D721Med (cell line): ENCODE data around the gene INSR.

Experiments
- DNase-seq: peaks from one replicate; pipeline ENCODE4 v3.0.0; 2011; ENCODE audit warnings: low spot score; ENCODE audit not compliant: insufficient read length
- FAIRE-seq: peaks from 2 replicates; lab custom pipeline; 2011; peaks lifted over from hg19 to GRCh38; lab: Jason Lieb, UNC
- CTCF ChIP-seq: IDR thresholded peaks from 2 replicates; pipeline ENCODE4 v1.5.1; 2012; ENCODE audit warnings: mild to moderate bottlenecking, control low read depth; ENCODE audit not compliant: insufficient read depth; ENCODE audit errors: missing control alignments

The INSR gene

GRCh38 chr19:7251494-7251893 is 42.7 kb downstream of the INSR start:
- no peak for TF ChIP-seq CTCF
- DNase-seq = no peak
- FAIRE-seq = no peak

- DNase-seq (no peak), FAIRE-seq (no peak)
- TF ChIP-seq CTCF = no peak
Measured at GRCh38 chr19:7250951-7251350, 43.3 kb downstream of the INSR start.

GRCh38 chr19:7250057-7250596 is 44.1 kb downstream of the INSR start:
- DNase-seq = no peak
- no peak for TF ChIP-seq CTCF
- no peak for FAIRE-seq

- no peak for TF ChIP-seq CTCF
- DNase-seq (no peak), FAIRE-seq (no peak)
Measured at GRCh38 chr19:7247155-7247554, 47.1 kb downstream of the INSR start.

GRCh38 chr19:7246601-7247000 is 47.6 kb downstream of the INSR start:
- no peak for FAIRE-seq
- no peak for DNase-seq
- TF ChIP-seq CTCF = no peak

GRCh38 chr19:7242601-7243258 is 51.5 kb downstream of the INSR start:
- FAIRE-seq = no peak
- no peak for TF ChIP-seq CTCF
- no peak for DNase-seq

- no peak for FAIRE-seq
- no peak for TF ChIP-seq CTCF
- DNase-seq = no peak
Measured at GRCh38 chr19:7238051-7238450, 56.2 kb downstream of the INSR start.
